HL-60 (cell line): ENCODE results near the gene C1orf232.

Source experiments
- CTCF ChIP-seq: IDR thresholded peaks from one replicate; pipeline ENCODE4 v1.5.1; 2011; ENCODE audit warnings: low read length, control low read depth, inconsistent platforms; ENCODE audit not compliant: insufficient read depth
- GABPA ChIP-seq: IDR thresholded peaks from 2 replicates; pipeline ENCODE4 v1.6.1; 2012; ENCODE audit warnings: low read depth
- POLR2AphosphoS5 ChIP-seq: IDR thresholded peaks from 2 replicates; pipeline ENCODE4 v1.6.1; 2012; ENCODE audit warnings: low read depth
- SPI1 ChIP-seq: IDR thresholded peaks from 2 replicates; pipeline ENCODE4 v1.6.1; 2012; ENCODE audit warnings: low read depth, mild to moderate bottlenecking, borderline replicate concordance
- TF ChIP-seq, protein P1 (sequence below): IDR thresholded peaks from 2 replicates; pipeline ENCODE4 v1.6.1; 2012; ENCODE audit warnings: low read depth; ENCODE audit not compliant: insufficient replicate concordance

- TF ChIP-seq CTCF (no peak), GABPA (no peak), POLR2AphosphoS5 (no peak), SPI1 (peak; percentile 35; the same call in 1 of the 2 replicates)
- TF ChIP-seq, protein P1, sequence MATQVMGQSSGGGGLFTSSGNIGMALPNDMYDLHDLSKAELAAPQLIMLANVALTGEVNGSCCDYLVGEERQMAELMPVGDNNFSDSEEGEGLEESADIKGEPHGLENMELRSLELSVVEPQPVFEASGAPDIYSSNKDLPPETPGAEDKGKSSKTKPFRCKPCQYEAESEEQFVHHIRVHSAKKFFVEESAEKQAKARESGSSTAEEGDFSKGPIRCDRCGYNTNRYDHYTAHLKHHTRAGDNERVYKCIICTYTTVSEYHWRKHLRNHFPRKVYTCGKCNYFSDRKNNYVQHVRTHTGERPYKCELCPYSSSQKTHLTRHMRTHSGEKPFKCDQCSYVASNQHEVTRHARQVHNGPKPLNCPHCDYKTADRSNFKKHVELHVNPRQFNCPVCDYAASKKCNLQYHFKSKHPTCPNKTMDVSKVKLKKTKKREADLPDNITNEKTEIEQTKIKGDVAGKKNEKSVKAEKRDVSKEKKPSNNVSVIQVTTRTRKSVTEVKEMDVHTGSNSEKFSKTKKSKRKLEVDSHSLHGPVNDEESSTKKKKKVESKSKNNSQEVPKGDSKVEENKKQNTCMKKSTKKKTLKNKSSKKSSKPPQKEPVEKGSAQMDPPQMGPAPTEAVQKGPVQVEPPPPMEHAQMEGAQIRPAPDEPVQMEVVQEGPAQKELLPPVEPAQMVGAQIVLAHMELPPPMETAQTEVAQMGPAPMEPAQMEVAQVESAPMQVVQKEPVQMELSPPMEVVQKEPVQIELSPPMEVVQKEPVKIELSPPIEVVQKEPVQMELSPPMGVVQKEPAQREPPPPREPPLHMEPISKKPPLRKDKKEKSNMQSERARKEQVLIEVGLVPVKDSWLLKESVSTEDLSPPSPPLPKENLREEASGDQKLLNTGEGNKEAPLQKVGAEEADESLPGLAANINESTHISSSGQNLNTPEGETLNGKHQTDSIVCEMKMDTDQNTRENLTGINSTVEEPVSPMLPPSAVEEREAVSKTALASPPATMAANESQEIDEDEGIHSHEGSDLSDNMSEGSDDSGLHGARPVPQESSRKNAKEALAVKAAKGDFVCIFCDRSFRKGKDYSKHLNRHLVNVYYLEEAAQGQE: no peak
Measured at GRCh38 chr1:26127235-26128163, 41.3 kb downstream of the C1orf232 start.
